Coronary artery (tissue), 2 donors: ENCODE measurements around the gene POLD3.
"Not testable (repeated sequence)": the region's sequence is repeated elsewhere in the genome, so short reads cannot be mapped to it uniquely, and the experiment has no call there.

Experiments used
- DNase-seq: peaks from one replicate; pipeline ENCODE4 v3.0.0-alpha.2; 2017; ENCODE audit warnings: low spot score
- H3K27ac ChIP-seq, 2 donors: fragments of 200-600 bp; sonication (generic); one replicate each; pipeline ENCODE4 v1.5.1; 2016 to 2019
- H3K4me3 ChIP-seq: fragments of 200-600 bp; sonication (generic); 2 replicates; pipeline ENCODE4 v1.5.1; 2016; ENCODE audit warnings: mild to moderate bottlenecking, moderate library complexity
- TF ChIP-seq, protein P1 (sequence below): fragments of 200-600 bp; sonication (generic); IDR thresholded peaks from one replicate; pipeline ENCODE4 v1.5.1; 2019; ENCODE audit warnings: antibody characterized with exemption

POLD3 gene

GRCh38 chr11:74654976-74655375 is 62.6 kb downstream of the POLD3 start:
- H3K27ac ChIP-seq: no peak overlapping the region
- TF ChIP-seq, protein P1, sequence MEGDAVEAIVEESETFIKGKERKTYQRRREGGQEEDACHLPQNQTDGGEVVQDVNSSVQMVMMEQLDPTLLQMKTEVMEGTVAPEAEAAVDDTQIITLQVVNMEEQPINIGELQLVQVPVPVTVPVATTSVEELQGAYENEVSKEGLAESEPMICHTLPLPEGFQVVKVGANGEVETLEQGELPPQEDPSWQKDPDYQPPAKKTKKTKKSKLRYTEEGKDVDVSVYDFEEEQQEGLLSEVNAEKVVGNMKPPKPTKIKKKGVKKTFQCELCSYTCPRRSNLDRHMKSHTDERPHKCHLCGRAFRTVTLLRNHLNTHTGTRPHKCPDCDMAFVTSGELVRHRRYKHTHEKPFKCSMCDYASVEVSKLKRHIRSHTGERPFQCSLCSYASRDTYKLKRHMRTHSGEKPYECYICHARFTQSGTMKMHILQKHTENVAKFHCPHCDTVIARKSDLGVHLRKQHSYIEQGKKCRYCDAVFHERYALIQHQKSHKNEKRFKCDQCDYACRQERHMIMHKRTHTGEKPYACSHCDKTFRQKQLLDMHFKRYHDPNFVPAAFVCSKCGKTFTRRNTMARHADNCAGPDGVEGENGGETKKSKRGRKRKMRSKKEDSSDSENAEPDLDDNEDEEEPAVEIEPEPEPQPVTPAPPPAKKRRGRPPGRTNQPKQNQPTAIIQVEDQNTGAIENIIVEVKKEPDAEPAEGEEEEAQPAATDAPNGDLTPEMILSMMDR: no peak
- DNase-seq: no peak
- H3K4me3 ChIP-seq: no peak overlapping the region

- H3K27ac ChIP-seq, H3K4me3 ChIP-seq, DNase-seq: not testable (repeated sequence)
These were observed 66.7 kb downstream of the POLD3 start for GRCh38 chr11:74659124-74659523.

DNA sequence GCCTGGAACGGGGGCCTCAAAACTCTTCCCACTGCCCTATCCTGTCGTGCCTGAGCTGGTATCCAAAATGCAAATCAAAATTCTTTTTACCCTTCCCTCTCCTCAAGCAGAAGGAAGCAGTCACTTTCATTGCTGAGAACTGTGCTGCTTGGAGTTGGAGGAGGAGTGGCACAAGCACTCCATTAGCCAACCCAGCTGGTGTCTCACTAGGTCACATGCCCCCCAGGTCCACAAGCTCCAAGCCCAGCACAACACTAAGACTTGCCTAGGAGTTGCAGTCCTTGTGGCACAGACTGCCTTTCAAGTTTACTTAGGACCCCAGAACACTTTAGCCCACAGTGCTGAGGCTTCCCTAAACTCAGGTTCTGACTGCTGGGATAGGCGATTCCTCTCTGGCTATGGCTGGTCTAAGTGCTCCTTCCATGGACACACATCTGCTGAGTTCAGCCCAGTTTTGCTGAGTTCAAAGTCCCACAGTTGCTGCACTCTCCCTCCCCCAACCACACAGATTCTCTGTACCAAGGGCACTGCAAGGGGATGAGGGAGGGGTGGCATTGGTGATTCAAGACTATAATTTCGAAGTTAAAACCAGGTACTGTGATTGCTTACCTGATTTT is 70.2 kb downstream of the POLD3 start:
- TF ChIP-seq, protein P1: no peak
- no peak overlapping the region for H3K4me3 ChIP-seq
- H3K27ac ChIP-seq: no peak overlapping the region
- DNase-seq: no peak

DNA sequence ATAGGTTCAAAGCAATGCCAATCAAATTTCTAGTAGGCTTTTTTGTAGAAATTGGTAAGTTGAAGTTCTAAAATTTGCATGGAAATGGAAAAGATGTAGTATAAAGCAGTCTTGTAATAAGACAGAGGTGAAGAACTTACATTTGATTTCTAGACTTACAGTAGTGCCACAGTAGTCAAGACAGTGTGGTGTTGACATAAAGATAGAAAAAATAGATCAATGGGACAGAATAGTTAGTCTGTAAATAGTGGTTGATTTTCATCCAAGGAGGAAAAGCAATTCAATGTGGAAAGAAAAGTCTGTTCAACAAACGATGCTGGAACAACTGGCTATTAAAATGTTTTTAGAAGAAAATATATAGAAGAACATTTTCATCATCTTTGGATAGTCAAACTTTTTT is 70.9 kb downstream of the POLD3 start:
- TF ChIP-seq, protein P1: no peak
- no peak for DNase-seq
- Histone ChIP-seq H3K27ac (no peak overlapping the region), H3K4me3 (no peak overlapping the region)

- DNase-seq: no peak
- no peak overlapping the region for H3K4me3 ChIP-seq
- TF ChIP-seq, protein P1: no peak
- H3K27ac ChIP-seq: no peak overlapping the region
These were observed 77.1 kb downstream of the POLD3 start for GRCh38 chr11:74669211-74670160.

DNA sequence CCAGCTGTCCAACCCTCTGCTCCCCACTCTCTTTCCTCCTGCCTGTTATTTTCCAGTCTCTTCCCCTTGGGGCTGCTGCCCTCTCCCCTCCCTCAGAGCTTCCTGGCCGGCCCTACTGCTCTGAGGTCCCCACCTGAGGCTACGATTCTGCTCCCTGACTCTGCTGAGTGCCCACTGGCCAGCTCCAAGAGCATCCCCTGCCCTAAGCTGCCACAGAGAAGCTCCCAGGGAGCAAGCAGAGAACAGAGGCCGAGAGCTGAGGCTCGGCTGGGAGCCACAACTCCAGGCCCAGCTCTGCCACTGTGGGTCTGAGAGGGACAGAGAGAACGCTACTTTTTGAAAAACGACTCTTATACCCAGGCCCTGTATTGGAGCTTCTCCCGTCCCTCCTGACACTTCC is 77.8 kb downstream of the POLD3 start:
- no peak overlapping the region for H3K27ac ChIP-seq
- TF ChIP-seq, protein P1: no peak
- DNase-seq: no peak
- H3K4me3 ChIP-seq: no peak overlapping the region

DNA sequence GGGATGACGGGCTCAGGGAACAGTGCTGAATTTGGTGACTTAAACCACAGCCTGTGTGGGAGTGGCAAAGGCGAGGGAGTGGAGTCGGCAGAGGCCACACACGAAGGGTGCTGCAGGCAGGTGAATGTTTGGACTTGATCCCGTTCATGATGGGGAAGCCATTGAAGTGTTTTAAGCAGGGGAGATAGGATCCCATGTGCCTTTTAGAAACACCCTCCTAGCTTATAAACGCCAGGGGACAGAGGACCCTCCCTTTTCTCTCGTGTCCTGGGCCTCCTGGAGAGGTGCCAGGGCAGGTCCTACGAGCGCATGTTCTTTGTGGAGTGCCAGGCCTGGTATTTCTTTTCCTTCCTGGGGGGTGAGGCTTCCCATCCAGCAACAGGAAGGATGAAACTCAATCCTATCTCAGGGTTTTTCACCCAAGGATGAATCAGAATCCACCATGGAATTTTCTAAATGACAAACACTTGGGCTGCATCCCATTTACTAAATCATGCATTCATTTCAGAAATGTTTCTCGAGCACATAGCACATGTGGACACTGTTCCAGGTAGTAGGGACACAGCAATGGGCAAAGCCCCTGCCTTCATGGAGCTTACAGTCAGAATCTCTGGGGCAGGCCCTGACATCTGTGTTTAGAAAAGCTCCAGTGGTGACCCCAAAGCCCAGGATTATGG is 79.3 kb downstream of the POLD3 start:
- Histone ChIP-seq H3K27ac (no peak overlapping the region), H3K4me3 (no peak overlapping the region)
- DNase-seq: no peak
- TF ChIP-seq, protein P1: no peak
